AG09319 (cell line): ENCODE measurements around the gene TREML2.

Source experiments
- DNase-seq: peaks from one replicate; pipeline ENCODE4 v3.0.0-alpha.2; 2010; ENCODE audit warnings: low read depth; ENCODE audit errors: extremely low read depth
- TF ChIP-seq, protein P1 (sequence below): IDR thresholded peaks from 2 replicates; pipeline ENCODE4 v1.5.1; 2011; ENCODE audit warnings: low read depth, mild to moderate bottlenecking, inconsistent platforms, low read length, moderate library complexity

Gene TREML2

DNA sequence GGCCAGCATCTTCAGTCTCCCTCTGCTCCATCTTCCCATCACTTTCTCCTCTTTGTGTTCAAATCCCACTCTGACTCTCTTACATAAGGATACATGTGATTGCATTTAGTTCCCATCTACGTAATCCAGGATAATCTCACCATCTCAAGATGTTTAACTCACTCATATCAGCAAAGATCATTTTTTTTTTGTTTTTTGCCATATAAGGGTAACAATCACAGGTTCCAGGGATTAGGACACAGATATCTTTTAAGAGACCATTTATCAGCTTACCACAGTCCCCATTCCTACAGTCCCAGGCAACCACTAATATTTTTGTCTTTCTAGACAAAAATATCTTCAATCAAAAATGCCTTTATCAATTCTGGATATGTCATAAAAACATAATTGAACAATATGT, 3.2 kb upstream of the TREML2 start:
- no peak for DNase-seq
- TF ChIP-seq, protein P1, sequence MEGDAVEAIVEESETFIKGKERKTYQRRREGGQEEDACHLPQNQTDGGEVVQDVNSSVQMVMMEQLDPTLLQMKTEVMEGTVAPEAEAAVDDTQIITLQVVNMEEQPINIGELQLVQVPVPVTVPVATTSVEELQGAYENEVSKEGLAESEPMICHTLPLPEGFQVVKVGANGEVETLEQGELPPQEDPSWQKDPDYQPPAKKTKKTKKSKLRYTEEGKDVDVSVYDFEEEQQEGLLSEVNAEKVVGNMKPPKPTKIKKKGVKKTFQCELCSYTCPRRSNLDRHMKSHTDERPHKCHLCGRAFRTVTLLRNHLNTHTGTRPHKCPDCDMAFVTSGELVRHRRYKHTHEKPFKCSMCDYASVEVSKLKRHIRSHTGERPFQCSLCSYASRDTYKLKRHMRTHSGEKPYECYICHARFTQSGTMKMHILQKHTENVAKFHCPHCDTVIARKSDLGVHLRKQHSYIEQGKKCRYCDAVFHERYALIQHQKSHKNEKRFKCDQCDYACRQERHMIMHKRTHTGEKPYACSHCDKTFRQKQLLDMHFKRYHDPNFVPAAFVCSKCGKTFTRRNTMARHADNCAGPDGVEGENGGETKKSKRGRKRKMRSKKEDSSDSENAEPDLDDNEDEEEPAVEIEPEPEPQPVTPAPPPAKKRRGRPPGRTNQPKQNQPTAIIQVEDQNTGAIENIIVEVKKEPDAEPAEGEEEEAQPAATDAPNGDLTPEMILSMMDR = no peak

DNA sequence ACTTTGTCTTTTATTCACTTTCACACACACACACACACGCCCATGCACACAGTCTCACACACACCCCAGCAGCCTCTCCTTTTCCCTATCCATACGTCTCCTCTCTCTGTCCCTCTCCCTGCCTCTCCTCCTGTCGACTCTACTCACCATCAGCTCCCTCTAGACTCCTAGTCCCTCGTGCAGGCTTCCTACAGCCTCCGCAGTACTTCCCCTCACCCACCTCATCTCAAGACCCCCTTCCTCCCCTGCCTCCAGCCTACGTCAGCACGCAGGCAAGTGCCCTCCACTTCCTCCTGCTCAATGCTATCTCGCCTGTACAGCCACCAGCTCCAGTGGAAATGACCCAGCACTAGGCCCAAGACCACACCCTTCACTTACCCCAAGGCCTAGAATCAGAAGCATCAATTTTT, 820 bp upstream of the TREML2 start:
- DNase-seq = no peak
- TF ChIP-seq, protein P1 = no peak

DNA sequence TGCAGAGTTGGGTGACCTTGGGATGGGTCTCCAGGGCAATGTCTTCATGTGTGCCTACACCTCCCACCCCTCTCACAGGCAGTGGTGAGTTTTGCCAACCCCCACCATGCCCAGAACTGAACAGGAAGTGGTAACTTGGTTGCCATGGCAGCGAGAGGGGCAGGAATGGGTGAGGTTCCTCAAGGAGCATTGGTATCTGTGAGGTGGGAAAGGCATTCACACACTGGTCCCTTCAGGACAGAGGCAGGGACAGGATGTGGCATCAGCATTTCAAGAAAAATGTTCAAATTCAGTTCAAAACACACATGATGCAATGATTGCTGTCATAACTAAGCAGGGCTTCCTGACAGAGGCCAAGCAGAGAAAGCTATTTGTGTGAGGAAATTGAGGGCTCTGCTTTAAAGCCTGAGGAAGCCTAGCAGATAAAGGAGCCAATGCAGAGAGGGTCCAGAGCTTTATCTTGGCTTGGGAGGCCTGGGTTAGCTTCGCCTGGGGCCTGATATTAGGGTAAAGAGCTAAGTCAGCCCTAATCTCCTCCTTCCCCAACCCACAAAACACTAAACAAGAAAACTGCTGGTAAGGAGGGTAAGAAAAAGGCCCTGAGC, 551 bp downstream of the TREML2 start:
- TF ChIP-seq, protein P1 = no peak
- no peak for DNase-seq

DNA sequence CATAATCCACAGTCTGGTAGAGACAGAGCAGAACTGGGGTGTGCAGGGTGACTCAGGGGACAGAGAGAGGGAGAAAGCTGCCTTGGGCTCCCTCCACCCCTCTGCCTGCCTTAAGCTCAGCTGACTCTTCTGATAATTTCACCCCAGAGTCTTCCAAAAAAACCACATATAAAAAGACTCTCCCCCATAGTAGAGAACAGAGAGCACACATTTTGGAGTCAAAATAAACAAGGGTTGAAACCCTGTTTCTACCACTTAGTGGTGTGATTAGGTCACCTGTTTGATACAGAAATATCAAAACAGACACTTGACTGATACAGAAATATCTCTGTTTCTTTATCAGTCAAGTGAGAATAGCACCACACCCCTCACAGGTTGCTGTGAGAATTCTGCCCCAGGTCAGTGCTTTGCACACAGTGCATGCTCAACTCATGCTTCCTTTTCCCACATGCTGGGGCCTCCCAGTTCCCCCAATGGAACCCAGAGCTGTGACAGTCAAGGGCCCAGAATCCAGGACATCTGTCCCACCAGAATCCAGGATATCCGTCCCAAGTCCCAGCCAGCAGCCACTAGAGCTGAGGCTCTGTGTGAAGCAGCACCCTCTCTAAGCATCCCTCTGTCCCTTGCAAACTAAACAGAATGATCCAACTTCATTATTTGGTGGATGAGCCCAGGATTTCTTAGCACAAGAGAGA, 1.2 kb downstream of the TREML2 start:
- DNase-seq = no peak
- TF ChIP-seq, protein P1 = no peak

DNA sequence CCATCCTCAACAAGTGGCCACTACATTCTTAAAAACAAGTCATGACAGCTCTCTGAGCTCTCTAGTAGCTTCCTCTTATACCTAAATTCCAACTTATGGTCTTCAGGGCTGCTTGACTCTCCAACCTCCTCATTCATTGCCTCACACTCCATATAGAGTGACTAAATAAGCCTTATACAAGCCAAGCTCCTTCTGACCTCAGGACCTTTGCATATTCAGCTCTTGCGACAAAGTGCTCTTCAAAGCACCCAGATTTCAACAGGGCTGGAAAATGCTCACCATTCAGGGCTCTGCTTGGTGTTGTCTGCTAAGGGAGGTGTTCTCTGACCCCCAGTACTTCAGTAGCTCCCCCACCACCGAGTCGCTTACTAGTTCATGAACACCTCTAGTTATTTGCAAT, 3.7 kb downstream of the TREML2 start:
- TF ChIP-seq, protein P1 = no peak
- no peak for DNase-seq

DNA sequence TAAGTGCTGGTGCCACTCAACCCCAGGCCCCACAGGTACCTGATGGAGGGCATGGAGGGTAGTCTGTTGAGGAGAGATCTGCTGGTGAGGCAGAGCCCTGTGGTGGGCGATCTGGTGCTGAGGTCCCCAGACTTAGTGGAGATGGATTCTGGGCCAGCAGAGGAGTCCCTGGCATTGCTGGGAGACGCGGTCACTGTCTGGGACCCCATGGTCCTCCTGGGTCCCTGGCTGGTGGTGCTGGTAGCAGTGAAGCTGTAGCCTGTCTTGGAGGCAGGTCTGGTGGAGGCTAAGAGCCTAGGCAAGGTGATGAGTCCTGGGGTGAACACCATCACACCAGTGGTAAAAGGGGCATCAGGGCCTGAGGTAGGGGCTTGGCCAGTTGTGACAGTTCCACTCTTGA, 6.6 kb downstream of the TREML2 start:
- no peak for DNase-seq
- TF ChIP-seq, protein P1 = no peak

DNA sequence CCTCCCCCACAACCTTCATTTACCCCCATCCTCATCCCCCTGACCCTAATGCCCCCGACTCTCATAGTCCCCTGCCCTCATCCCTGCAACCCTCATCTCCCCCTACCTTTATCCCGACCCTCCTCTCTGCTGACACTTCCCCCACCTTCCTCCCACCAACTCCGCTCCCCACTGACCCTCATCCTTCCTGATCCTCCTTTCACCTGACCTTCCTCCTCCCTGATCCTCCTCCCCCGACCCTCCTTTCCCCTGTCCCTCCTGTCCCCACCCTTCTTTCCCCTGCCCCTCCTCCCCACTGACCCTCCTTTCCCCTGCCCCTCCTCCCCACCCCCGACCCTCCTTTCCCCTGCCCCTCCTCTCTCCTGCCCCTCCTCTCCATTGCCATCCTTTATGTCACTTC, 7.1 kb downstream of the TREML2 start:
- TF ChIP-seq, protein P1 = no peak
- DNase-seq = no peak
